HepG2 (cell line): Measurements from ENCODE around the gene FAM43B. TPM values are rescaled to one million over a fixed set of nuclear protein-coding genes. Genes with fewer than 3 reads are reported as not detected.
A peak's percentile ranks its signal among the peaks of the same experiment; 100 is the strongest.

Source experiments
- ATF3 ChIP-seq: sonication (generic); formaldehyde crosslinking; IDR thresholded peaks from 2 replicates; pipeline ENCODE4 v1.4.0; 2020; ENCODE audit warnings: missing genetic modification reagents
- CREB1 ChIP-seq, 2 experiments: fragments of 450-650 bp in 1 of 2; IDR thresholded peaks; 2 replicates each; pipeline ENCODE4 v1.6.1; 2016 to 2017; ENCODE audit warnings: control low read depth in 1 of 2, mild to moderate bottlenecking in 1 of 2, missing compliant biosample characterization in 1 of 2, missing genetic modification characterization in 1 of 2
- FUBP1 ChIP-seq: sonication (generic); formaldehyde crosslinking; IDR thresholded peaks from 2 replicates; pipeline ENCODE4 v1.5.1; 2020; ENCODE audit warnings: missing genetic modification reagents, mild to moderate bottlenecking, borderline replicate concordance
- GLMP ChIP-seq: sonication (generic); formaldehyde crosslinking; IDR thresholded peaks from 2 replicates; pipeline ENCODE4 v1.9.0; 2021; ENCODE audit warnings: missing genetic modification reagents, mild to moderate bottlenecking, borderline replicate concordance
- SKI ChIP-seq: fragments of 450-650 bp; IDR thresholded peaks from one replicate; pipeline ENCODE4 v1.6.1; 2018; ENCODE audit warnings: mild to moderate bottlenecking; ENCODE audit not compliant: partially characterized antibody
- ZBTB14 ChIP-seq: sonication (generic); formaldehyde crosslinking; IDR thresholded peaks from 2 replicates; pipeline ENCODE4 v1.4.0; 2020; ENCODE audit warnings: missing genetic modification reagents
- ZC3H4 ChIP-seq: sonication (generic); formaldehyde crosslinking; IDR thresholded peaks from 2 replicates; pipeline ENCODE4 v1.4.0; 2020; ENCODE audit warnings: missing genetic modification reagents, borderline replicate concordance
- ZNF121 ChIP-seq: sonication (generic); formaldehyde crosslinking; IDR thresholded peaks from 2 replicates; pipeline ENCODE4 v1.5.0; 2020; ENCODE audit warnings: mild to moderate bottlenecking, missing genetic modification reagents
- ZNF207 ChIP-seq: fragments of 450-650 bp; IDR thresholded peaks from 2 replicates; pipeline ENCODE4 v1.6.1; 2016; ENCODE audit warnings: antibody characterized with exemption, borderline replicate concordance
- ZNF3 ChIP-seq: IDR thresholded peaks from 2 replicates; pipeline ENCODE4 v1.7.0; 2017; ENCODE audit warnings: inconsistent platforms
- ZNF329 ChIP-seq: sonication (generic); formaldehyde crosslinking; IDR thresholded peaks from 2 replicates; pipeline ENCODE4 v1.9.0; 2021; ENCODE audit warnings: low read depth, mild to moderate bottlenecking, missing genetic modification reagents
- ZNF446 ChIP-seq: sonication (generic); formaldehyde crosslinking; IDR thresholded peaks from 2 replicates; pipeline ENCODE4 v1.5.0; 2020; ENCODE audit warnings: mild to moderate bottlenecking, missing genetic modification reagents
- ZNF512 ChIP-seq: sonication (generic); formaldehyde crosslinking; IDR thresholded peaks from 2 replicates; pipeline ENCODE4 v1.4.0; 2020; ENCODE audit warnings: mild to moderate bottlenecking, missing genetic modification reagents
- ZNF747 ChIP-seq: sonication (generic); formaldehyde crosslinking; IDR thresholded peaks from 2 replicates; pipeline ENCODE4 v1.8.1; 2023; ENCODE audit warnings: missing genetic modification reagents, mild to moderate bottlenecking, borderline replicate concordance
- ZNF761 ChIP-seq: sonication (generic); formaldehyde crosslinking; conservative IDR thresholded peaks from 2 replicates; pipeline ENCODE4 v1.4.0; 2020; ENCODE audit warnings: mild to moderate bottlenecking, missing genetic modification reagents
- ZNF770 ChIP-seq: sonication (generic); formaldehyde crosslinking; IDR thresholded peaks from 2 replicates; pipeline ENCODE4 v1.5.0; 2020; ENCODE audit warnings: mild to moderate bottlenecking, missing genetic modification reagents
- ZNF772 ChIP-seq: sonication (generic); formaldehyde crosslinking; IDR thresholded peaks from 2 replicates; pipeline ENCODE4 v1.5.0; 2020; ENCODE audit warnings: mild to moderate bottlenecking, missing genetic modification reagents
- ZNF777 ChIP-seq: sonication (generic); formaldehyde crosslinking; IDR thresholded peaks from 2 replicates; pipeline ENCODE4 v1.4.0; 2020; ENCODE audit warnings: missing genetic modification reagents
- ZNF800 ChIP-seq: sonication (generic); formaldehyde crosslinking; IDR thresholded peaks from 2 replicates; pipeline ENCODE4 v1.4.0; 2020; ENCODE audit warnings: missing genetic modification reagents
- ZNF878 ChIP-seq: sonication (generic); formaldehyde crosslinking; IDR thresholded peaks from 2 replicates; pipeline ENCODE4 v1.8.1; 2023; ENCODE audit warnings: mild to moderate bottlenecking, missing genetic modification reagents, moderate library complexity
- polyA plus RNA-seq, 8 experiments: library from polyadenylated mRNA; depleted of rRNA in 3 of 8; stranded (reverse) in 7 of 8; unstranded in 1 of 8; fragments of >200 nt; fragmentation: Illumina TruSeq in 4 of 8; extraction: Trizol in 4 of 8; gene quantifications; 2 replicates each; pipeline versions ENCODE4 v1.2.1 to v1.2.3, GENCODE V29; 2011 to 2016; ENCODE audit warnings: low read depth in 4 of 8, missing spikeins in 1 of 8, mixed read lengths in 1 of 8; ENCODE audit not compliant: insufficient read depth in 1 of 8
- total RNA-seq, 5 experiments: library from RNA; depleted of rRNA; stranded (reverse); fragments of >200 nt; fragmentation: Illumina TruSeq; extraction: Trizol; gene quantifications; 2 replicates each; pipeline ENCODE4 v1.2.3, GENCODE V29; 2016; ENCODE audit warnings: low read depth in 1 of 5

Gene FAM43B
- total and polyA plus RNA-seq, 2 of the 13 experiments (the other 11 are each of a cell fraction or from before 2014, with no cell fraction given), result 0.63 to 3.7 TPM

GRCh38 chr1:20590306-20590777, 38.0 kb downstream of the FAM43B start (continued):
- TF ChIP-seq ZNF770 (no peak), ZNF512 (CRISPR knock-in tag) (no peak), ZNF329 (CRISPR knock-in tag) (no peak; the same call in 1 of the 2 replicates), ZNF772 (CRISPR knock-in tag) (no peak), SKI (no peak), CREB1 (IDR thresholded peaks at IDR 0.05) (peak; percentile 89), CREB1 (CRISPR knock-in tag; IDR thresholded peaks at IDR 0.05) (peak; percentile 82; the same call in 1 of the 2 replicates), ZNF761 (CRISPR knock-in tag) (no peak), ZNF207 (no peak), ZNF446 (CRISPR knock-in tag) (no peak), ZNF121 (CRISPR knock-in tag) (no peak), ZNF777 (CRISPR knock-in tag) (no peak), FUBP1 (CRISPR knock-in tag) (no peak), ZNF878 (CRISPR knock-in tag) (no peak), ZNF3 (CRISPR knock-in tag) (peak; percentile 37; the same call in 1 of the 2 replicates), ZBTB14 (CRISPR knock-in tag) (no peak), ZNF747 (CRISPR knock-in tag) (no peak), ZC3H4 (CRISPR knock-in tag) (no peak), GLMP (CRISPR knock-in tag) (no peak), ZNF800 (CRISPR knock-in tag) (no peak), ATF3 (CRISPR knock-in tag) (no peak)
